ENCODE measurements around the gene REC8. TPM values are rescaled to one million over a fixed set of nuclear protein-coding genes. Genes with fewer than 3 reads are reported as not detected.
A peak's percentile ranks its signal among the peaks of the same experiment; 100 is the strongest.

REC8 gene
- total and polyA plus RNA-seq, 2 of the 13 experiments (the other 11 are each of a cell fraction or from before 2014, with no cell fraction given): 3.4 to 14.7 TPM

- TF ChIP-seq, protein P1, sequence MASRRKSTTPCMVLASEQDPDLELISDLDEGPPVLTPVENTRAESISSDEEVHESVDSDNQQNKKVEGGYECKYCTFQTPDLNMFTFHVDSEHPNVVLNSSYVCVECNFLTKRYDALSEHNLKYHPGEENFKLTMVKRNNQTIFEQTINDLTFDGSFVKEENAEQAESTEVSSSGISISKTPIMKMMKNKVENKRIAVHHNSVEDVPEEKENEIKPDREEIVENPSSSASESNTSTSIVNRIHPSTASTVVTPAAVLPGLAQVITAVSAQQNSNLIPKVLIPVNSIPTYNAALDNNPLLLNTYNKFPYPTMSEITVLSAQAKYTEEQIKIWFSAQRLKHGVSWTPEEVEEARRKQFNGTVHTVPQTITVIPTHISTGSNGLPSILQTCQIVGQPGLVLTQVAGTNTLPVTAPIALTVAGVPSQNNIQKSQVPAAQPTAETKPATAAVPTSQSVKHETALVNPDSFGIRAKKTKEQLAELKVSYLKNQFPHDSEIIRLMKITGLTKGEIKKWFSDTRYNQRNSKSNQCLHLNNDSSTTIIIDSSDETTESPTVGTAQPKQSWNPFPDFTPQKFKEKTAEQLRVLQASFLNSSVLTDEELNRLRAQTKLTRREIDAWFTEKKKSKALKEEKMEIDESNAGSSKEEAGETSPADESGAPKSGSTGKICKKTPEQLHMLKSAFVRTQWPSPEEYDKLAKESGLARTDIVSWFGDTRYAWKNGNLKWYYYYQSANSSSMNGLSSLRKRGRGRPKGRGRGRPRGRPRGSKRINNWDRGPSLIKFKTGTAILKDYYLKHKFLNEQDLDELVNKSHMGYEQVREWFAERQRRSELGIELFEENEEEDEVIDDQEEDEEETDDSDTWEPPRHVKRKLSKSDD (CRISPR knock-in tag; IDR thresholded peaks at IDR 0.05; ENCODE audit: low read depth): peak; percentile 97
- TF ChIP-seq CCDC6 (CRISPR knock-in tag; IDR thresholded peaks at IDR 0.05): no peak
- TF ChIP-seq HNRNPLL (IDR thresholded peaks at IDR 0.05; ENCODE audit: low read depth, low read length, poor library complexity, severe bottlenecking): peak; percentile 99
- TF ChIP-seq, protein P2, sequence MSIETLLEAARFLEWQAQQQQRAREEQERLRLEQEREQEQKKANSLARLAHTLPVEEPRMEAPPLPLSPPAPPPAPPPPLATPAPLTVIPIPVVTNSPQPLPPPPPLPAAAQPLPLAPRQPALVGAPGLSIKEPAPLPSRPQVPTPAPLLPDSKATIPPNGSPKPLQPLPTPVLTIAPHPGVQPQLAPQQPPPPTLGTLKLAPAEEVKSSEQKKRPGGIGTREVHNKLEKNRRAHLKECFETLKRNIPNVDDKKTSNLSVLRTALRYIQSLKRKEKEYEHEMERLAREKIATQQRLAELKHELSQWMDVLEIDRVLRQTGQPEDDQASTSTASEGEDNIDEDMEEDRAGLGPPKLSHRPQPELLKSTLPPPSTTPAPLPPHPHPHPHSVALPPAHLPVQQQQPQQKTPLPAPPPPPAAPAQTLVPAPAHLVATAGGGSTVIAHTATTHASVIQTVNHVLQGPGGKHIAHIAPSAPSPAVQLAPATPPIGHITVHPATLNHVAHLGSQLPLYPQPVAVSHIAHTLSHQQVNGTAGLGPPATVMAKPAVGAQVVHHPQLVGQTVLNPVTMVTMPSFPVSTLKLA (IDR thresholded peaks at IDR 0.05): peak; percentile 100
- TF ChIP-seq IKZF1 (IDR thresholded peaks at IDR 0.05): no peak
- TF ChIP-seq FLYWCH1 (CRISPR knock-in tag; IDR thresholded peaks at IDR 0.05): no peak; the same call in 1 of the 2 replicates
- peak; percentile 94 for TF ChIP-seq ELK4 (CRISPR knock-in tag; IDR thresholded peaks at IDR 0.05; ENCODE audit: borderline replicate concordance)
- TF ChIP-seq ZNF10 (CRISPR knock-in tag; IDR thresholded peaks at IDR 0.05; ENCODE audit: borderline replicate concordance, low read depth): 0 out of 2 replicates have a peak, but pooled peaks have one; percentile 90
- peak; percentile 76; the same call in 1 of the 2 replicates for TF ChIP-seq ZSCAN12 (CRISPR knock-in tag; IDR thresholded peaks at IDR 0.05)
- peak; percentile 74; the same call in 1 of the 2 replicates for TF ChIP-seq NR1H2 (CRISPR knock-in tag; IDR thresholded peaks at IDR 0.05; ENCODE audit: borderline replicate concordance, low read depth)
- peak; percentile 97 for TF ChIP-seq ZNF781 (CRISPR knock-in tag; IDR thresholded peaks at IDR 0.05; ENCODE audit: borderline replicate concordance, not compliant biosample characterization)
- TF ChIP-seq TEAD3 (CRISPR knock-in tag; optimal IDR thresholded peaks at IDR 0.05; ENCODE audit: borderline replicate concordance): peak; percentile 72
- peak; percentile 96 for TF ChIP-seq TFE3 (CRISPR knock-in tag; IDR thresholded peaks at IDR 0.05)
- no peak for TF ChIP-seq ATM (IDR thresholded peaks at IDR 0.05; ENCODE audit: borderline replicate concordance)
- TF ChIP-seq HBP1 (CRISPR knock-in tag; IDR thresholded peaks at IDR 0.05; ENCODE audit: low read depth): peak; percentile 98
These were observed 16.6 kb downstream of the REC8 start, which contains the start of gene IPO4 (continued) for GRCh38 chr14:24188251-24189058.

All from HepG2 (cell line).